Activated naive CD4-positive, alpha-beta T cell treated with anti-CD3 and anti-CD28 coated beads, Interleukin-2, amount 50 U/mL, for 72 hours (primary cell): Measurements from ENCODE around the gene RSRC1. TPM values are rescaled to one million over a fixed set of nuclear protein-coding genes. Genes with fewer than 3 reads are reported as not detected.
"Not testable (repeated sequence)": the region's sequence is repeated elsewhere in the genome, so short reads cannot be mapped to it uniquely, and the experiment has no call there.

Experiments used
- ATAC-seq, 2 donors: fragments of 150-1000 bp; cut with Tn5 transposase; 2 replicates each; pipeline ENCODE4 v1.10.0; 2021; ENCODE audit warnings: mild to moderate bottlenecking in 2 of 2, moderate library complexity in 2 of 2
- DNase-seq, 2 donors: peaks; one replicate each; pipeline ENCODE4 v3.0.0; 2021 to 2022; ENCODE audit warnings: low spot score in 2 of 2
- H3K27ac Mint-ChIP-seq, 2 donors: one replicate each; pipeline ENCODE4 v1.8.0; 2022; ENCODE audit warnings: mild to moderate bottlenecking in 2 of 2, mixed read lengths in 2 of 2
- H3K36me3 Mint-ChIP-seq, 2 donors: one replicate each; pipeline ENCODE4 v1.8.0; 2022; ENCODE audit warnings: mixed read lengths in 2 of 2
- H3K9me3 Mint-ChIP-seq, 2 donors: one replicate each; pipeline ENCODE4 v1.8.0; 2022; ENCODE audit warnings: mixed read lengths in 2 of 2
- total RNA-seq, 2 donors: library from RNA; stranded (reverse); gene quantifications; one replicate each; pipeline ENCODE4 v1.2.3, GENCODE V29; 2022

The RSRC1 gene
- total RNA-seq, 2 donors from 2014 or later, result 25.1 to 47.3 TPM

DNA sequence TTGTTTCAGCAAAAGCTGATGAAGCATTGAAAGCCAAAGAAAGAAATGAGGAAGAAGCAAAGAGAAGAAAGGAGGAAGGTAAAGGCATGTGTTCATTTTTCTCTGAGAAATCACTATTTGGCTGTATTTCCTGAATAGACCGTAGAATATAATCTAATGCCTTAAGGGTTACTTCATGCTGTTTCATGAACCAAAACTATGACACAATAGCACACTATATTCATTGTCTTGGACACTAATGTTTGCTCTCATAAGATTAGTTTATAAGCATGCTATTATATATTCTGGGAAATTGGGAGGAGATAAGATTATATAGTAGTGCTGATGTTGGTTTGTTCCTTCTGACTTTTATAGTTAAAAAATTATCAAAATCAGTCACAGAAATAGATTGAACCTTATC lies 351.0 kb downstream of the RSRC1 start:
- no peaks in the 10 kb centered on the region for H3K9me3 Mint-ChIP-seq
- DNase-seq, result no peak
- no peak for ATAC-seq

GRCh38 chr3:158463556-158463955 lies 353.7 kb downstream of the RSRC1 start:
- ATAC-seq, result no peak
- Mint-ChIP-seq H3K36me3 (no peaks in the 10 kb centered on the region), H3K27ac (no peak overlapping the region), H3K9me3 (no peaks in the 10 kb centered on the region)
- no peak for DNase-seq

More for the DNA sequence above, 351.0 kb downstream of the RSRC1 start:
- Mint-ChIP-seq H3K27ac (no peak overlapping the region), H3K36me3 (no peaks in the 10 kb centered on the region)

DNA sequence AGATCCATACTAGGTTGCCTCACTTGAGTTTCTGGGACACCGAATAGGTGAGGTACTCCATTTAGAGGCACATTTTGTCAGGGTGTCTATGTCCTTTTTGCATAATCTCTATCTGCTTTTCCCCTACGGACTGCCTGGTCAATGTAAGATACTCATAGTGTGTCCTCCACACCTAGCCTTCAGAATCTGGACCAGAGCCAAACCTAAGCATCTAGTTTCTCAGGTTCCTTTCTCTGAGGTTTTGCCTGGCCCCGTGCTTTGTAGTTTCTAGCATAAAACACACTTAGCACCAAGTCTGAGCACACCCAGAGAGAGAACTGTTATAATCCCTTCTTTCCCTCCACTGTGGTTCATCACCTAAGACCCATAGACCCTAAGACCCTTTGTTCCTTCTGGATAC lies 355.2 kb downstream of the RSRC1 start:
- DNase-seq (no peak), ATAC-seq (no peak)
- Mint-ChIP-seq H3K27ac (no peak overlapping the region), H3K36me3 (no peaks in the 10 kb centered on the region), H3K9me3 (no peaks in the 10 kb centered on the region)

DNA sequence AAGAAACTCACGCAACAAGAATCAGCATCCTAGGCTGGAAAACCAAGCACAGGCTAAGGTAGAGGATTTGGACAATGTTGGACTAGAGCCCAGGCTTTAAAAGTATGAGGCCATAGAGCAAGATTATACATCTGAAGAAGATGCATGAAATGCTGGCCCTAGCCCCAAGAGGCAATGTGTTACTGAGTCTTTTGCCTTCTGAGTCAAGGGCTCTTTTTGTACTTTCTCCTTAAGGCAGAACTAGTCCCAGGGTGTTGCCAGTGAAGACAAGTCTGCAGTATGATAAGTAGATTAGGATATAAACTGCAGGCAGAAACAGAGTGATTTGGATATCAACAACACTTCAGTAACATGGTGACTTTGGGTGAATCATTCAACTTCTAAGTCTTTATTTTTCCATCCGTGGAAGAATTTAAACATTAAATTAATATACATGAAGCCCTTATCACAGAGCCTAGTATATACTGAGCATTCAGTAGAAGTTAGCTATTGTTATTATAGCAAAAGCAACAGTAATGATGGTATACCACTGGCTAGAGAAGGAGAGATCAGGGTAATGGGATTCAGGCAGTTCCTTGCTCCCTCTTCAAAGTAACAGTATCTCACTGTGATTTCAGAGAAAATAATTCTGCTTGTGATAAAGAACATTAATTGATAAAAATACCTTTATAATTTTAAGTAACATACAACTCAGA lies 361.2 kb downstream of the RSRC1 start:
- peaks cover 0 to 5% of the 10 kb centered on the region in 2 donors for H3K36me3 Mint-ChIP-seq
- no peak for DNase-seq
- H3K9me3 Mint-ChIP-seq, result no peaks in the 10 kb centered on the region
- no peak overlapping the region for H3K27ac Mint-ChIP-seq
- no peak for ATAC-seq

GRCh38 chr3:158471639-158472294 lies 361.9 kb downstream of the RSRC1 start:
- ATAC-seq (no peak), DNase-seq (no peak)
- no peak overlapping the region for H3K27ac Mint-ChIP-seq
- peaks cover 0 to 5% of the 10 kb centered on the region in 2 donors for H3K36me3 Mint-ChIP-seq
- H3K9me3 Mint-ChIP-seq, result no peaks in the 10 kb centered on the region

GRCh38 chr3:158479051-158479450 lies 369.2 kb downstream of the RSRC1 start:
- DNase-seq (no peak), ATAC-seq (no peak)
- Mint-ChIP-seq H3K36me3 (no peaks in the 10 kb centered on the region), H3K9me3 (no peaks in the 10 kb centered on the region), H3K27ac (no peak overlapping the region)

DNA sequence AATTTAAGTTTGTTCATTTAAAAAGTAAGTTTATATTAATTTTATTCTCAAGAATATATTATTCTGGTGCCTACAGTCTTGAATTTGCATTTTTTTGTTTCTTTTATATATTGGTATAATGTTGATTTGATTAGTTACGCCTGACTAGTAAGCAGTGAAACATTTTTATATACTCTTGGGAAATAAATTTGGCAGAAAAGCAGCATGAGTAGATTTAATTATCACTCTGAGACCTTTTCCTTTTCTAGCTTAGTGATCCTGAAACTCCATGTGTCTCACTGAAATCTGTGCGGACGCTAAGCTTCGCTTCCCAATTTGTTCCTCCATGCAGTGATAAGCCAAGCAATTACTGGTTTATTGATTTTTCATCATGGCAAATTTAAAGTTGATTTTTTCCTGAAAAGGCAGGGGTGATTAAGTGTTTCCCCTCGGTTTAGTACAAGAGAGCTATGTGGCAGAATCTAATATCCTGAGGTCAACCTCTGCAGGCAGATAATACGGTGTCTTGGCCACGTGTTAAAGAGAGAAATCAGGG lies 373.9 kb downstream of the RSRC1 start:
- ATAC-seq (no peak), DNase-seq (no peak)
- H3K9me3 Mint-ChIP-seq, result no peaks in the 10 kb centered on the region
- H3K27ac Mint-ChIP-seq, result no peak overlapping the region
- H3K36me3 Mint-ChIP-seq, result no peaks in the 10 kb centered on the region

DNA sequence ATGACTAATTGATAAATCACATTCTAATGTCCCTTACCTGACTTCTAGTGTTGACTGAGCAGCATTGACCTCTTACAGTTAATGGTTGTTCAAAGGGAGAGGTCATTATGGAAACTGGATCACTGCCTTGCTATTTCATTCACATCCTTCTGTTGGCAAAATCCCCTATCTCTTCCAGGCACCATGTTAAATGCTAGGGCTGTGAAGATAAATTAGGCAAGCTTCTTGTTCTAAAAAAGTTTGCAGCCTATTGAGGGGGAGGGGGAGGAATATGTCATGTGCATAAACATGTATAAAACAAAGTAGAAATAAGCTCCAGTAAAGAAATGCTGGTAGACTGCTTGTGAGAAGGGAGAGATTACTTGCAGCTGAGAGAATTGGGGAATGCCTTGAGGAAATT lies 376.3 kb downstream of the RSRC1 start:
- Mint-ChIP-seq H3K36me3 (no peaks in the 10 kb centered on the region), H3K27ac (no peak overlapping the region), H3K9me3 (peaks cover 0 to 3% of the 10 kb centered on the region in 2 donors)
- DNase-seq (no peak), ATAC-seq (no peak)

DNA sequence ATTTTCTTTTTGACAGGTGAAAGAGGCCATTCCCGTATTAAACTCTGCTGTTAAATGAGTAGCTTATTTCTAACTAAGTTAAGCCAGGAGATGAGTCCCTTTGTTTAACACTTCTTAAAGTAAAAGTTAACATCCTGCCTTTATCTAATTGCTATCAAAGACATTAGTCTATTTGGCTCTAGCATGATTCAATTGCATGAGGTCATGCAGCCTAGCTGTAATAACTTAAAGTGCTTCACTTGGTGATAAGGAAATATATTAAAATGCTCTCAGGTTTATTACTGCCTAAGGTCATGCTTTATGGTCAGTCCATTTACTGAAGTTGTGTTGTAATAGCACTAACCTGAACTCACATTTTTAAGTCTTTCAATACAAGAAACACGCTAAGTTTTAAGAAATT lies 378.8 kb downstream of the RSRC1 start:
- ATAC-seq, result no peak
- no peak overlapping the region for H3K27ac Mint-ChIP-seq
- H3K36me3 Mint-ChIP-seq, result no peaks in the 10 kb centered on the region
- no peak for DNase-seq
- peaks cover 0 to 3% of the 10 kb centered on the region in 2 donors for H3K9me3 Mint-ChIP-seq

- ATAC-seq (no peak), DNase-seq (no peak)
- peaks cover 0 to 3% of the 10 kb centered on the region in 2 donors for H3K9me3 Mint-ChIP-seq
- H3K27ac Mint-ChIP-seq, result no peak overlapping the region
- H3K36me3 Mint-ChIP-seq, result no peaks in the 10 kb centered on the region
These were observed 379.3 kb downstream of the RSRC1 start for GRCh38 chr3:158489181-158489580.

DNA sequence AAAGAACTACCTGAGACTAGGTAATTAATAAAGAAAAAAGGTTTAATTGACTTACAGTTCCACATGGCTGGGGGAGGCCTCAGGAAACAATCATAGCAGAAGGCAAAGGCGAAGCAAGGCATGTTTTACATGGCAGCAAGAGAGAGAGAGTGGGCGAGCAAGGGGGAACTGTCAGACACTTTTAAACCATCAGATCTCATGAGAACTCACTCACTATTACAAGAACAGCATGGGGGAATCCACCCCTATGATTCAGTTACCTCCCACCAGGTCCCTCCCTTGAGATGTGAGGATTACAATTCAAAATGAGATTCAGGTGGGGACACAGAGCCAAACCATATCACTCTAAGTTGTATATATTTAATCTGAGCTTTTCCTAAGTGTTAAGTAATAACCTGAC lies 382.1 kb downstream of the RSRC1 start:
- H3K27ac Mint-ChIP-seq, result no peak overlapping the region
- H3K9me3 Mint-ChIP-seq, result peaks cover 5 to 10% of the 10 kb centered on the region in 2 donors
- DNase-seq (no peak), ATAC-seq (no peak)
- no peaks in the 10 kb centered on the region for H3K36me3 Mint-ChIP-seq

DNA sequence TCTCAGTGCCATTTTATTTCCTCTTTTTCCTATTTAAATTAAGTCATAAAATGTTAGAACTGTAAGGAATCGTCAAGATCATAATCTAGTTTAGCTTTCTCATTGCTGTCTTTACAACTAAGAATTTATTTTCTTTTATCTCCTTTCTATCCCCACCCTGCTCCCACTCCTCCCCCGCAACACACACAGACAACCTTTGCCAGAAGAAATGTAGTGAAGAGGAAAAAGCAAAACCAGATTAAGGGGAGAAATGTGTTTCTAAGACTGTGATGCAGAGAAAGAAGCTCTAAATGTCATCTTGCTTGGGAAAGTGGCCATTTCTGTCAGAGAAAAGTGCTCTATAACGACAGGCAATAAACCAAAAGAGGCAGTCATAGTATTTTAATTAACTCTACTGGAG lies 382.8 kb downstream of the RSRC1 start:
- H3K27ac Mint-ChIP-seq, result no peak overlapping the region
- peaks cover 4 to 5% of the 10 kb centered on the region in 2 donors for H3K36me3 Mint-ChIP-seq
- peaks cover 5 to 13% of the 10 kb centered on the region in 2 donors for H3K9me3 Mint-ChIP-seq
- ATAC-seq, result no peak
- DNase-seq, result no peak

GRCh38 chr3:158493931-158494330 lies 384.0 kb downstream of the RSRC1 start:
- peaks cover 5 to 25% of the 10 kb centered on the region in 2 donors for H3K9me3 Mint-ChIP-seq
- ATAC-seq (no peak), DNase-seq (no peak)
- no peak overlapping the region for H3K27ac Mint-ChIP-seq
- peaks cover 16 to 17% of the 10 kb centered on the region in 2 donors for H3K36me3 Mint-ChIP-seq

DNA sequence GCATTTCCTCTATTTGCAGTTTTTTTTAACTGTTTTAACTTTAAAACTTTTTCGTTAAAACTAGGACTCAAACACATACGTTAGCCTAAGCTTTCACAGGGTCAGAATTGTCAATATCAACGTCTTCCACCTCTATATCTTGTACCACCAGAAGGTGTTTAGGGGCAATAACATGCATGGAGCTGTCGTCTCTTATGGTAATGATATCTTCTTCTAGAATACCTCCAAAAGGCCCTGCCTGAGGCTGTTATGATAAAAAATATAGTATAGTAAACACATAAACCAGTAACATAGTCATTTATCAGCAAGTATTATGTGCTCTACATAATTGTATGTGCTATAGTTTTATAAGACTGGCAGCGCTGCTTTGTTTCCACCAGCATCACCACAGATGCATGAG lies 384.8 kb downstream of the RSRC1 start:
- no peak for ATAC-seq
- Mint-ChIP-seq H3K9me3 (peaks cover 6 to 25% of the 10 kb centered on the region in 2 donors), H3K36me3 (peaks cover 20 to 21% of the 10 kb centered on the region in 2 donors), H3K27ac (no peak overlapping the region)
- DNase-seq, result no peak

GRCh38 chr3:158495398-158495902 lies 385.6 kb downstream of the RSRC1 start:
- Mint-ChIP-seq H3K9me3 (peaks cover 14 to 30% of the 10 kb centered on the region in 2 donors), H3K36me3 (peaks cover 28 to 29% of the 10 kb centered on the region in 2 donors)
- ATAC-seq, H3K27ac Mint-ChIP-seq, DNase-seq: not testable (repeated sequence)

- DNase-seq (no peak), ATAC-seq (no peak)
- Mint-ChIP-seq H3K36me3 (peaks cover 9 to 20% of the 10 kb centered on the region in 2 donors), H3K27ac (no peak overlapping the region), H3K9me3 (peaks cover 20 to 21% of the 10 kb centered on the region in 2 donors)
These were observed 395.2 kb downstream of the RSRC1 start for GRCh38 chr3:158505117-158505516.

- peaks cover 13 to 19% of the 10 kb centered on the region in 2 donors for H3K9me3 Mint-ChIP-seq
- ATAC-seq, result no peak
- peaks cover 0 to 12% of the 10 kb centered on the region in 2 donors for H3K36me3 Mint-ChIP-seq
- no peak overlapping the region for H3K27ac Mint-ChIP-seq
- no peak for DNase-seq
These were observed 396.6 kb downstream of the RSRC1 start for GRCh38 chr3:158506456-158506855.
